MG63 (cell line): ENCODE measurements around the gene MTIF2. TPM values are rescaled to one million over a fixed set of nuclear protein-coding genes. Genes with fewer than 3 reads are reported as not detected.
A peak's percentile ranks its signal among the peaks of the same experiment; 100 is the strongest.
"Not testable (repeated sequence)": the region's sequence is repeated elsewhere in the genome, so short reads cannot be mapped to it uniquely, and the experiment has no call there.

Experiments used
- DNase-seq: peaks from one replicate; pipeline ENCODE4 v3.0.0-alpha.2; 2020
- H3K27me3 ChIP-seq: fragments of 250-450 bp; sonication (Bioruptor Pico); 2 replicates; pipeline ENCODE4 v1.5.1; 2020; ENCODE audit warnings: mild to moderate bottlenecking, moderate library complexity
- H3K36me3 ChIP-seq: fragments of 250-450 bp; sonication (Bioruptor Pico); 2 replicates; pipeline ENCODE4 v1.5.1; 2020; ENCODE audit warnings: mild to moderate bottlenecking, moderate library complexity
- H3K4me3 ChIP-seq: fragments of 250-450 bp; sonication (Bioruptor Pico); 2 replicates; pipeline ENCODE4 v1.5.1; 2020; ENCODE audit warnings: mild to moderate bottlenecking, moderate library complexity
- H3K9me3 ChIP-seq: fragments of 250-450 bp; sonication (Bioruptor Pico); 2 replicates; pipeline ENCODE4 v1.5.1; 2020; ENCODE audit warnings: mild to moderate bottlenecking, moderate library complexity
- total RNA-seq: library from RNA; depleted of rRNA; stranded (reverse); fragments of >200 nt; shearing (Covaris generic); gene quantifications from 2 replicates; pipeline ENCODE4 v1.2.3, GENCODE V29; 2014; ENCODE audit warnings: low replicate concordance; rRNA removed

The MTIF2 gene, protein sequence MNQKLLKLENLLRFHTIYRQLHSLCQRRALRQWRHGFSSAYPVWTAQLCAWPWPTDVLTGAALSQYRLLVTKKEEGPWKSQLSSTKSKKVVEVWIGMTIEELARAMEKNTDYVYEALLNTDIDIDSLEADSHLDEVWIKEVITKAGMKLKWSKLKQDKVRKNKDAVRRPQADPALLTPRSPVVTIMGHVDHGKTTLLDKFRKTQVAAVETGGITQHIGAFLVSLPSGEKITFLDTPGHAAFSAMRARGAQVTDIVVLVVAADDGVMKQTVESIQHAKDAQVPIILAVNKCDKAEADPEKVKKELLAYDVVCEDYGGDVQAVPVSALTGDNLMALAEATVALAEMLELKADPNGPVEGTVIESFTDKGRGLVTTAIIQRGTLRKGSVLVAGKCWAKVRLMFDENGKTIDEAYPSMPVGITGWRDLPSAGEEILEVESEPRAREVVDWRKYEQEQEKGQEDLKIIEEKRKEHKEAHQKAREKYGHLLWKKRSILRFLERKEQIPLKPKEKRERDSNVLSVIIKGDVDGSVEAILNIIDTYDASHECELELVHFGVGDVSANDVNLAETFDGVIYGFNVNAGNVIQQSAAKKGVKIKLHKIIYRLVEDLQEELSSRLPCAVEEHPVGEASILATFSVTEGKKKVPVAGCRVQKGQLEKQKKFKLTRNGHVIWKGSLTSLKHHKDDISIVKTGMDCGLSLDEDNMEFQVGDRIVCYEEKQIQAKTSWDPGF
- total RNA-seq = 40.6 and 93.7 TPM in 2 replicates

DNA sequence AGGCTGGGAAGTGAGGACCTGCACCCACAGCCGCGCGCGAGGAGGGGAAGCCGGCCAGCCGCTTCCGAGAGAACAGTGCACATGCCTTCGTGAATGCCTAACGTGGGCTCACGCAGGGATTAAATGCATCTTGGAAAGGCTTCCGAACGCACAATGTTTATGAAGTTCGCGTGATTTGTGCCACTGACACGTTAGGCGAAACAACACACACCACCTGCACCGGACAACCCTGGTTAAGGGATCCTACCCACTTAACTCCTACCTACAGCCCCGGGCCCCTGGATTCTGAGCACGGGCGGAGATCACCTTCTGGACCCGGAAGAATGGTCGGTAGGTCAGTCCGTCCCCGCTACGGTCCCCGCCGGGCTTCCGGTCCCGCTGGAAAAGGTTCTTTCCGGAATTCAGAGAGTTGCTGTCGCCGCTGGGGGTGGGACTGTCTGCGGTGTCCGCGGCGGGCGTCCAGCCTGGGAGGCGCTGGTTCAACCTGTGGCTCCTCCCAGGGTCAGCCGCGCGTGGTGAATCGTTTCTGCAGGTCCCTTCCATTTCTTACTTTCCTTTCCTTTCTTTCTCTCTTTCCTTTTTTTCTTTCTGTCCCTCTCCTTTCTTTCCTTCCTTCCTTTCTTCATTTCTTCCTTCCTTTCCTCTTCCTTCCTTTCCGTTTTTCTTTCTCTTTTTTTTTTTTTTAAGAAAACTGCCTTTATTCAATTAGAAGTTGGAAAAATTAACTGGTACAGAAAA is at the start of gene MTIF2:
Gene MTIF2, minus strand, starts transcription at position 325 of the 738 bp plus-strand sequence. CDS start 5,373 bp downstream, outside the sequence.
- H3K27me3 ChIP-seq = no peaks in the 10 kb centered on the region
- peak; percentile 97 for DNase-seq
- peaks cover 17% of the 10 kb centered on the region for H3K36me3 ChIP-seq
- peak within 1 kb of the TSS; percentile 93 for H3K4me3 ChIP-seq
- H3K9me3 ChIP-seq = no peaks in the 10 kb centered on the region

DNA sequence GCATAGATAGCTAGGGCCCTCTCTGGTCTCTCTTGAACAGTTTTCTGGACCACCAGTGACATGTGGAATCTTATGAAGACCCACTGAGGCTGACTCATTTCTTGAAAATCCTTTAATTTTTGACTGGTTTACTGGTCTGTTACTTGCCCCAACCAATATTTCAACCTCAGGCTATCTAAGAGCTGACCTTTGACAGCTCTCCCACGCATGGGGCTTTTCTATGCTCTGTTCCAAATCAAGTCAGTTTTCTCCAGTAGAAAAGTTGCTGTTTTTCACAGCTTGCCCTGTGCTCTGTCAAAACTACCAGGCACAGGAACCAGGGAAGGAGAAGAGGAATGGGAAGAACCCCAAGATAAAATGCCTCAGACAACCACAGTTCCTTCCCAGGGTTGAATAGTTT is 46.0 kb upstream of the MTIF2 start:
- Histone ChIP-seq H3K27me3 (no peaks in the 10 kb centered on the region), H3K36me3 (peaks cover 20% of the 10 kb centered on the region), H3K9me3 (no peaks in the 10 kb centered on the region), H3K4me3 (no peak overlapping the region)
- no peak for DNase-seq

DNA sequence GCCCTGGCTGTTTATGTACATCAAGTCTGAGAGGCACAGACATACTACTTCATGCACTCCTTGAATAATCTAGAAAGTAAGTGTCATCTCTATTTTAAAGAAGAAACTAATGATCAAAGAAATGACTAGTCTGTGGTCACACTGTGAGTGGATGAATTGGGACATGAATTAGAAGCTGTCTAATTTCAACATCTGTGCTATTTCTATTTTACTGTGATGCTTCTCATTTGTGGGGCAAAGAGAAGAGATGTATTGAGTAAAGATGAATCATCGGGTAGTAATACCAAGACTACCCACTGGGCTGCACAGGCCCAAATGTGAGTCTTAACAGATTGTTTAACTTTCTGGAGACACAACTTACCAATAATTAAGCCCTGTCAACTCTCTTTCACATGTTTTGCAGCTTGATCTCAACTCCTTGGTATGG is 42.4 kb upstream of the MTIF2 start:
- H3K36me3 ChIP-seq = peaks cover 20% of the 10 kb centered on the region
- peak; percentile 11 for DNase-seq
- H3K9me3 ChIP-seq = no peaks in the 10 kb centered on the region
- no peak overlapping the region for H3K4me3 ChIP-seq
- H3K27me3 ChIP-seq = no peaks in the 10 kb centered on the region

DNA sequence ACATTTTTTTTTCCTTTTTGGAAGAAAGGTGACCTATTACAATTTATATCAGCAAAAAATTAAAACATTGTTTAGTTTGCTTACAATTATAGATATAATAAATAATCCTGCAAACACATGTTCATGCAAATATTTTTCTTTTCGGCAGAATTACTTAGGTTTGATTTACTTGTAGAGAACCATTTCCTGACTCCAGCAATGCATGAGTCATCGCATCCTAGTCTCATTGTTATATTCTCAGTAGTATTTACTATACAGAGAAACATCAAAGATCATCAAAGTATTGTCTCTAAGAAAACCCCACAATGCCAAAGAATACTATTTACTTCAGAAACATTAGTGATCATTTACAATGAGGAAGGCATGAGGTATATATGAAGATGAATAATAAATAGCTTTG is 40.4 kb upstream of the MTIF2 start:
- Histone ChIP-seq H3K9me3 (no peaks in the 10 kb centered on the region), H3K36me3 (peaks cover 16% of the 10 kb centered on the region), H3K4me3 (no peak overlapping the region), H3K27me3 (no peaks in the 10 kb centered on the region)
- DNase-seq = peak; percentile 2

DNA sequence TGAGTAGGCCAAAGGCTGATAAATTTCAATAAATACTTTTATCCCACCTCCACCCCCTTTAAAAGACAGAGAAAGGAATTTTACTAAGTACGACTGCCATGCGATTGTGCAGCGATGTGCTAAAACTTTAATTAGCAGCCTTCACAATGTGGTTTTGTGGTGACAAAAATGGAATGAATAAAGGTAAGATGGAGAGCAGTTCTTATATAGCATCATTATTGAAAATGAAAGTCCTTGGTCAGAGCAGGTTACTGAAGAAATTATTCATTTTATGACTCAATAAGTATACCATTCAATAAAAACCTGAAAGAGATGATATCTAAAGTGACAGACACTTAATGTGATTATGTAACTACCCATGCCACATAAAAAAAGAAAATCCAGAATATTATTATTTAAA is 33.2 kb upstream of the MTIF2 start:
- no peak for DNase-seq

DNA sequence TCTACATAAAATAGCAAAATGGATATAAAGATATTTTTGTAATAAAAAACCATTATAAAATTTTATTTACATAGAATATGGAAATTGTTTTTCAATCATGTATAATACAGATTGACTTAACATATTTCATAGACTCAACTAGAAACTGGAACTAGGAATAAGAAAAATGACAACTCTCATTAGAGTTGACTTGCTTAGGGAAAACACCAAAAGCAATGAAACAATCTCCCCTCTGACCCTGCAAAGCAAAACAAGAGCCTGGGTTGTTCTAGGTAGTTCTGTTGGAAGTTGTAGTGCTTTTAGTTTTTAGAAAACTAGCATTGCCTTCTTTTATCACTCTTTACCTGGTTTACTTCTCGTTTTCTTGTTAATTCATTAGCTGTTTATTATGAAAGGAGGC is 32.2 kb upstream of the MTIF2 start:
- Histone ChIP-seq H3K4me3 (no peak overlapping the region), H3K27me3 (no peaks in the 10 kb centered on the region), H3K9me3 (no peaks in the 10 kb centered on the region), H3K36me3 (peaks cover 17% of the 10 kb centered on the region)
- no peak for DNase-seq

More for the DNA sequence above, 33.2 kb upstream of the MTIF2 start:
- no peak overlapping the region for H3K4me3 ChIP-seq
- H3K9me3 ChIP-seq = no peaks in the 10 kb centered on the region
- H3K27me3 ChIP-seq = no peaks in the 10 kb centered on the region
- peaks cover 15% of the 10 kb centered on the region for H3K36me3 ChIP-seq

DNA sequence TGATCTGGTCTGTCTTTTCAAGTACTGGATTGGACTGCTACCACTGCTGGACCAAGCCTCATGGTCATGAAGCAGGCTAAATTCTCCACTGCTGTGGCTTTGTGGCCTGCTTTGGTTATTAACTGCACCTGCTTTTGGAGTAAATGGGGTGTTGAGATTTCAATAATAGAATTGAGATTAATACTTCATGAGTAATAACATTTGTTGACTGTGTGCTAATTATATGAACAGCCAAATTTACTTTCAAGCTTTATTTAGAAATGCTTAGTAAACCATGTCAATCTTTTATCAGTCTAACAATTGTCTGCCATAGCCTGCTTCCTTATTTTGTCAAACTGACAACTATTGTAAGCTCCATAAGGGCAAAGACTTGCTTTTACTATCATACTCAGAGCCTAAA is 27.4 kb upstream of the MTIF2 start:
- Histone ChIP-seq H3K36me3 (peaks cover 15% of the 10 kb centered on the region), H3K27me3 (no peaks in the 10 kb centered on the region), H3K4me3 (no peak overlapping the region), H3K9me3 (no peaks in the 10 kb centered on the region)
- no peak for DNase-seq

DNA sequence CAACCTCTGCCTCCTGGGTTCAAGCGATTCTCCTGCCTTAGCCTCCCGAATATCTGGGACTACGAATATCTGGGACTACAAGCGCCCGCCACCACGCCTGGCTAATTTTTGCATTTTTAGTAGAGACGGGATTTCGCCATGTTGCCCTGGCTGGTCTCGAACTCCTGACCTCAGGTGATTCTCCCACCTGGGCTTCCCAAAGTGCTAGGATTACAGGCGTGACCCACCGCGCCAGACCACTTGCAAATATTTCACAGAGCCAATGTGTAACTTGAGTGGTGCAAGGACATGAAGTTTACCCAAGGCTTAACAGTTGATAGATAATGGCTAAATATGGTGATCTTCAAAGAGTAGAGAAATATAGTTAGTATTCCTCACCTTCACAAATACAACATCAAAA is 14.1 kb upstream of the MTIF2 start:
- Histone ChIP-seq H3K36me3 (peaks cover 2% of the 10 kb centered on the region; the same call in 1 of the 2 replicates), H3K27me3 (no peaks in the 10 kb centered on the region), H3K4me3 (peak overlapping the region; percentile 53; the same call in 1 of the 2 replicates), H3K9me3 (no peaks in the 10 kb centered on the region)
- no peak for DNase-seq

DNA sequence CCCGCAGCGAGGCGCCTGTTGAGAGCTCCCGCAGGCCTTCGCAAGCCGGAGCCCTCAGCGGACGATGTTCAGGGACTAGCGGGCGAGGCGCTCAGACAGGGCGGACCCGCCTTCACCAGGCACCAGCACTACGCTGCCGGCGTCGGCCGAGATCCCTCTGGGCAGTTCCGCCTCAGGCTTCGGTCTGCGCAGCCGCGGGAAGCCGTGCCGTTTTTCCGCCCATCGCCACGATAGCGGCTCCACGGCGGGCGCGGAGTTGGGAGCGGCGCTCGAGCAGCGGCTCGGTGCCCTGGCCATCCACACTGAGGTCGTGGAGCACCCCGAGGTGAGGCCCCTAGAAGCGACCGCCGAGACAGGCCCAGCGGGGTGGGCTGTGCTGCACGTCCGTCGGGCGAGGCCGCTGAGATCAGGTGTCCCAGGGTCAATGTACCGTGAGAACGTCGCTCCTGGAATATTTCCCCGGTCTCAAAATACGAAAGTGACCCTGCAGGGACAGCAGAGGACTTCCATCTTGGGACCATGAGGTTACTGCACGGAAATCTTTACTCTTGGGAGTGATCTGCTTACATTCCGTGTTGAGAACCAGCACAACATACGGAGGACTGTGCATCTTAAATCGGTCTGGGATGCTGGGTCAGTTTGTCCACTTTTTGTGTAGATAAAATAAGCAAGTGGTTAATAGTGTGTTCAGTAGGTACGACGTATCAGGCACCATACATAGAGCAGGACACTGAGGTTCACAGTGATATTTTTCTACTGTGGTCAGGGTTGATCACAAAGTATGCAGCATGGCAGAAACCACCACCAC is 13.3 kb upstream of the MTIF2 start:
- Histone ChIP-seq H3K4me3 (peak overlapping the region; percentile 53), H3K36me3 (0 out of 2 replicates have a peak, but pooled peaks cover 2% of the 10 kb centered on the region), H3K27me3 (no peaks in the 10 kb centered on the region), H3K9me3 (no peaks in the 10 kb centered on the region)
- DNase-seq = peak; percentile 88

DNA sequence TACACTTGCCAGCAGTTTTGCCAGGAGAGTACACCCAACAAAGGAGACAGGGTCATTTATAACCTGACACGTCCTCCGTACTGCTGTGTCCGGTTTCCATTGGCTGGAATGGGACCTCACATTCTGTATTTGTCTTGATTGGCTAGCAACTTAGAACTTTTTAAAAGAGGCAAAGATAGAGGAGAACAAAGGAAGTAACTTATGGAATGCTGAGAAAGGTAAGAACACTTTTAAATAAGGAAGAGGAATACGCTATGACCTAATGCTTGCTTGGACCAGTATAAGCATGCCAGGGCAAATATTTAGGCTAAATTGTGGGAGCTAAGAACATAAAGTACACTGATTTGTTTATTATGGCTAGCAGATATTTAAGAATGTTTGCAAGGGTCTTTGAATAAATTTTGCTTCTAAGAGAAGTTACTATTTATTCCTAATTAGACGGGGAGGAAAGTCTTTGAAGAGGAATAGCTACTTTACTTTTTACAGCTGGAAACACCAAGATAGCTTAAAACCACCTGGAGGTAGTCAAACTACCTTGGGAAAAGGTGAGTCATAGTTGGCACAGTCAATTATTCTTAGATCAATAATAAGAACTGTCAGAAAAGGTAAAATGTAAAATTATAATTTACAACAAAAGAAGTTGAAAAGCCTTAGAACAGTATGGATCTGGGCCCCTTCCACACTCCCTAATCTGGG is 12.0 kb upstream of the MTIF2 start:
- not testable (repeated sequence) for H3K36me3 ChIP-seq, H3K27me3 ChIP-seq, DNase-seq, H3K4me3 ChIP-seq, H3K9me3 ChIP-seq

DNA sequence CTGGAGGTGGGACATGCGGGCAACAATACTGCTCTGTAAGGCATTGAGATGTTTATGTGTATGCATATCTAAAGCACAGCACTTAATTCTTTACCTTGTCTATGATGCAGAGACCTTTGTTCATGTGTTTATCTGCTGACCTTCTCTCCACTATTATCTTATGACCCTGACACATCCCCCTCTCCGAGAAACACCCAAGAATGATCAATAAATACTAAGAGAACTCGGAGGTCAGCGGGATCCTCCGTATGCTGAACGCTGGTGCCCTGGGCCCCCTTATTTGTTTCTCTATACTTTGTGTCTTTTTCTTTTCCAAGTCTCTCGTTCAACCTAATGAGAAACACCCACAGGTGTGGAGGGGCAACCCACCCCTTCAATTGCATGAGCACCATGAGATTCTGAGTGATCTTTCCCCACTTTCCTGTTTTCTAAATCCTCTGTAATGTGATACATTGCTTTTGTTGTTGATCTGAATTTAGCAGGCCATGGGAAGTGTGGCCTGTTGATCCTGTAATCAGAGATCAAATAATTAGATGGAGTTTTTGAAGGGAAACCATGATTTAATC is 10.9 kb upstream of the MTIF2 start:
- not testable (repeated sequence) for H3K4me3 ChIP-seq, H3K27me3 ChIP-seq, H3K9me3 ChIP-seq, DNase-seq, H3K36me3 ChIP-seq

DNA sequence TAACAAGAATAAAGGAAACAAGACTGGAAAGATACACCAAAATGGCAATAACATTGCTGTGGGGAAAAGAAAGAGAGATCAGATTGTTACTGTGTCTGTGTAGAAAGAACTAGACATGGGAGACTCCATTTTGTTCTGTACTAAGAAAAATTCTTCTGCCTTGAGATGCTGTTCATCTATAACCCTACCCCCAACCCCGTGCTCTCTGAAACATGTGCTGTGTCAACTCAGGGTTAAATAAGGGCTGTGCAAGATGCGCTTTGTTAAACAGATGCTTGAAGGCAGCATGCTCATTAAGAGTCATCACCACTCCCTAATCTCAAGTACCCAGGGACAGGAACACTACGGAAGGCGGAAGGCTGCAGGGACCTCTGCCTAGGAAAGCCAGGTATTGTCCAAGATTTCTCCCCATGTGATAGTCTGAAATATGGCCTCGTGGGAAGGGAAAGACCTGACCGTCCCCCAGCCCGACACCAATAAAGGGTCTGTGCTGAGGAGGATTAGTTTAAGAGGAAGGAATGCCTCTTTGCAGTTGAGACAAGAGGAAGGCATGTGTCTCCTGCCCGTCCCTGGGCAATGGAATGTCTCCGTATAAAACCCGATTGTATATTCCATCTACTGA is 10.3 kb upstream of the MTIF2 start:
- not testable (repeated sequence) for DNase-seq, H3K27me3 ChIP-seq, H3K9me3 ChIP-seq, H3K4me3 ChIP-seq, H3K36me3 ChIP-seq

DNA sequence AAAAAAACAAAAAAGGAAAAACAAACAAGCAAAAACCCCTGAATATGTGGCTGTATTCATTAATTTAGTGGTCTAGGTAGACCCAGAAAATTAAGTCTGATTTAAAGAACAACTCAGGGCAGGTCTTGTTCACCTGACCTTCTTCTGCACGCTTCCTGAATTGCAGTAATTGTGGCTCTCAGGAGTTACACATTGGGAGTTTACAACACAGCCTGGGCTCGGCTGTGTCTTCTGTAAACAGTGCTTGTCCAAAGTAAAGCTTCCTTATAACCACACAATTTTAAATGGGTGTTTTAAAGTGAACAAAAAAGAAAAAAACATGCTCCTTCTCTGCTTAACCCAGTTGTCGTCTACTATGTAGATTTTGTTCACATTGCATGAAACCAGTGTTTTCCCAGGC is 8.3 kb upstream of the MTIF2 start:
- H3K27me3 ChIP-seq = no peaks in the 10 kb centered on the region
- no peaks in the 10 kb centered on the region for H3K36me3 ChIP-seq
- no peak for DNase-seq
- H3K4me3 ChIP-seq = no peak overlapping the region
- H3K9me3 ChIP-seq = no peaks in the 10 kb centered on the region

DNA sequence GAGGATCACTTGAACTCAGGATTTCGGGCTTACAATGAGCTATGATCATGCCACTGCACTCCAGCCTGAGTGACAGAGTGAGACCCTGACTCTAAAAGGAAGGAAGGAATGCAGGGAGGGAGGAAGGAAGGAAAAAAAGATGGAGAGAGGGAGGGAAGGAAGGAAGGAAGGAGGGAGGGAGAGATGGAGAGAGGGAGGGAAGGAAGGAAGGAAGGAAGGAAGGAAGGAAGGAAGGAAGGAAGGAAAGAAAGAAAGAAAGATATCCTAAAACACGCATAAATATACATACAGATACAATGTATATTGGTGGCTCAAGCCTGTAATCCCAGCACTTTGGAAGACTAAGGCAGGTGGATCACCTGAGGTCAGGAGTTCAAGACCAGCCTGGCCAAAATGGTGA is 5.3 kb upstream of the MTIF2 start:
- H3K9me3 ChIP-seq, H3K27me3 ChIP-seq, H3K4me3 ChIP-seq, DNase-seq, H3K36me3 ChIP-seq: not testable (repeated sequence)

DNA sequence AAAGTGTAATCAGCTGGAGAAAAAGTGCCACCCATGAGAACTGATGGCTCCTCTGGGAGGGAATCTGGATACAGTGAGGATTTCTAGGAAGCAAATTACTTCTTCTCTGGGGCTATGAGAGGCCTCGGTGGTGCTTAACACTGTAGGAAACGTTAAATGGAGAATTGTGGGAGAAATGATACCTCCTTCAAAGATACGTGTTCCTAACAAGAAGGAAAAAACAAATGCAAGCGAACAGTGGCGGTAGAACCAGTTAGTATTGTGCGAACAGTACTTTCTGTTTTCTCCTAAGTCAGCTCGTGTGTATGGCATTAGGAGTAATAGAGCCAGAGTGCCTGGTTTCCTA is 587 bp upstream of the MTIF2 start:
- no peaks in the 10 kb centered on the region for H3K9me3 ChIP-seq
- H3K27me3 ChIP-seq = no peaks in the 10 kb centered on the region
- DNase-seq = no peak
- H3K36me3 ChIP-seq = peaks cover 14% of the 10 kb centered on the region
- H3K4me3 ChIP-seq = peak overlapping the region; percentile 93
